ENCODE measurements around the gene DMRT2. TPM values are rescaled to one million over a fixed set of nuclear protein-coding genes. Genes with fewer than 3 reads are reported as not detected.

The DMRT2 gene
- total and polyA plus RNA-seq, 2 experiments from 2014 or later = not detected

- WGBS (ENCODE audit: low lambda C conversion rate, missing lambda C conversion rate) = 80% methylated on average over 9 of the region's 9 CpGs
- Histone ChIP-seq H3K4me1 (ENCODE audit: insufficient read depth) (no peaks in the 10 kb centered on the region), H3K4me3 (no peak overlapping the region), H4K20me1 (ENCODE audit: insufficient read depth, poor library complexity, severe bottlenecking) (no peaks in the 10 kb centered on the region), H3K9me2 (replicated peaks; ENCODE audit: insufficient read depth) (no peaks in the 10 kb centered on the region), H3K36me3 (replicated peaks; ENCODE audit: insufficient read depth, low read depth) (no peaks in the 10 kb centered on the region), H3K4me2 (no peak overlapping the region), H2AFZ (no peak overlapping the region), H3K27ac (no peak overlapping the region), H3K79me2 (no peaks in the 10 kb centered on the region), H3K9me3 (ENCODE audit: low read depth) (no peaks in the 10 kb centered on the region), H3K27me3 (no peaks in the 10 kb centered on the region)
- TF ChIP-seq EZH2 (IDR thresholded peaks at IDR 0.05; ENCODE audit: borderline replicate concordance) (no peak), CTCF (IDR thresholded peaks at IDR 0.05; ENCODE audit: poor library complexity) (no peak), EZH2phosphoT487 (IDR thresholded peaks at IDR 0.05; ENCODE audit: low read depth, severe bottlenecking, unreplicated experiment) (no peak)
- DNase-seq (ENCODE audit: low spot score) = no peak
Observed at GRCh38 chr9:1053282-1053621, 3.1 kb downstream of the DMRT2 start.

- DNase-seq (ENCODE audit: low spot score) = no peak
- Histone ChIP-seq H3K4me1 (ENCODE audit: insufficient read depth) (no peaks in the 10 kb centered on the region), H3K36me3 (replicated peaks; ENCODE audit: insufficient read depth, low read depth) (no peaks in the 10 kb centered on the region), H3K9me2 (replicated peaks; ENCODE audit: insufficient read depth) (no peaks in the 10 kb centered on the region), H4K20me1 (ENCODE audit: insufficient read depth, poor library complexity, severe bottlenecking) (no peaks in the 10 kb centered on the region), H3K27ac (no peak overlapping the region), H2AFZ (no peak overlapping the region), H3K79me2 (no peaks in the 10 kb centered on the region), H3K4me2 (no peak overlapping the region), H3K4me3 (no peak overlapping the region), H3K9me3 (ENCODE audit: low read depth) (no peaks in the 10 kb centered on the region), H3K27me3 (no peaks in the 10 kb centered on the region)
- no peak for TF ChIP-seq CTCF (IDR thresholded peaks at IDR 0.05; ENCODE audit: poor library complexity)
- no peak for TF ChIP-seq EZH2 (IDR thresholded peaks at IDR 0.05; ENCODE audit: borderline replicate concordance)
- TF ChIP-seq EZH2phosphoT487 (IDR thresholded peaks at IDR 0.05; ENCODE audit: low read depth, severe bottlenecking, unreplicated experiment) = no peak
- 87% methylated on average over 10 of the region's 10 CpGs for WGBS (ENCODE audit: low lambda C conversion rate, missing lambda C conversion rate)
Observed at GRCh38 chr9:1053986-1054425, 3.8 kb downstream of the DMRT2 start.

- no peaks in the 10 kb centered on the region for H3K36me3 ChIP-seq (replicated peaks; ENCODE audit: insufficient read depth, low read depth)
- no peaks in the 10 kb centered on the region for H4K20me1 ChIP-seq (ENCODE audit: insufficient read depth, poor library complexity, severe bottlenecking)
- no peaks in the 10 kb centered on the region for H3K79me2 ChIP-seq
- TF ChIP-seq EZH2 (IDR thresholded peaks at IDR 0.05; ENCODE audit: borderline replicate concordance) = no peak
- no peak for TF ChIP-seq EZH2phosphoT487 (IDR thresholded peaks at IDR 0.05; ENCODE audit: low read depth, severe bottlenecking, unreplicated experiment)
- no peak for TF ChIP-seq CTCF (IDR thresholded peaks at IDR 0.05; ENCODE audit: poor library complexity)
- no peak overlapping the region for H3K4me3 ChIP-seq
- H3K27ac ChIP-seq = no peak overlapping the region
- WGBS (ENCODE audit: low lambda C conversion rate, missing lambda C conversion rate) = 81% methylated on average over 5 of the region's 5 CpGs
- H3K4me2 ChIP-seq = no peak overlapping the region
- H2AFZ ChIP-seq = no peak overlapping the region
- no peaks in the 10 kb centered on the region for H3K9me3 ChIP-seq (ENCODE audit: low read depth)
- H3K9me2 ChIP-seq (replicated peaks; ENCODE audit: insufficient read depth) = no peaks in the 10 kb centered on the region
- no peaks in the 10 kb centered on the region for H3K4me1 ChIP-seq (ENCODE audit: insufficient read depth)
- no peaks in the 10 kb centered on the region for H3K27me3 ChIP-seq
- no peak for DNase-seq (ENCODE audit: low spot score)
Observed at GRCh38 chr9:1055166-1055565, 5.0 kb downstream of the DMRT2 start.

- H3K4me3 ChIP-seq = no peak overlapping the region
- DNase-seq (ENCODE audit: low spot score) = no peak
- H3K79me2 ChIP-seq = no peaks in the 10 kb centered on the region
- H2AFZ ChIP-seq = no peak overlapping the region
- H3K27me3 ChIP-seq = no peaks in the 10 kb centered on the region
- no peaks in the 10 kb centered on the region for H4K20me1 ChIP-seq (ENCODE audit: insufficient read depth, poor library complexity, severe bottlenecking)
- H3K9me3 ChIP-seq (ENCODE audit: low read depth) = no peaks in the 10 kb centered on the region
- 47% methylated on average over 3 of the region's 3 CpGs for WGBS (ENCODE audit: low lambda C conversion rate, missing lambda C conversion rate)
- no peak for TF ChIP-seq EZH2phosphoT487 (IDR thresholded peaks at IDR 0.05; ENCODE audit: low read depth, severe bottlenecking, unreplicated experiment)
- TF ChIP-seq CTCF (IDR thresholded peaks at IDR 0.05; ENCODE audit: poor library complexity) = no peak
- no peak for TF ChIP-seq EZH2 (IDR thresholded peaks at IDR 0.05; ENCODE audit: borderline replicate concordance)
- no peaks in the 10 kb centered on the region for H3K4me1 ChIP-seq (ENCODE audit: insufficient read depth)
- H3K9me2 ChIP-seq (replicated peaks; ENCODE audit: insufficient read depth) = no peaks in the 10 kb centered on the region
- H3K27ac ChIP-seq = no peak overlapping the region
- no peak overlapping the region for H3K4me2 ChIP-seq
- no peaks in the 10 kb centered on the region for H3K36me3 ChIP-seq (replicated peaks; ENCODE audit: insufficient read depth, low read depth)
Observed at GRCh38 chr9:1057910-1058309, 7.8 kb downstream of the DMRT2 start.
